Hepatocyte (in vitro differentiated cells): ENCODE data around the gene GNPTG. TPM values are rescaled to one million over a fixed set of nuclear protein-coding genes. Genes with fewer than 3 reads are reported as not detected.

Experiments used
- DNase-seq: peaks from one replicate; pipeline ENCODE4 v3.0.0-alpha.2; 2016; ENCODE audit warnings: low spot score
- H2AFZ ChIP-seq: fragments of 200-600 bp; sonication (generic); 2 replicates; pipeline ENCODE4 v1.6.0; 2016; ENCODE audit warnings: antibody characterized with exemption, mild to moderate bottlenecking
- H3K27ac ChIP-seq: fragments of 200-600 bp; sonication (generic); 2 replicates; pipeline ENCODE4 v1.5.1; 2016; ENCODE audit warnings: mild to moderate bottlenecking
- H3K27me3 ChIP-seq: fragments of 200-600 bp; sonication (generic); 2 replicates; pipeline ENCODE4 v1.6.1; 2016
- H3K36me3 ChIP-seq: fragments of 200-600 bp; sonication (generic); replicated peaks from 2 replicates; pipeline ENCODE4 v1.5.1; 2016; ENCODE audit warnings: low read depth; ENCODE audit not compliant: insufficient read depth
- H3K4me1 ChIP-seq: fragments of 200-600 bp; sonication (generic); 2 replicates; pipeline ENCODE4 v1.5.1; 2016; ENCODE audit warnings: mild to moderate bottlenecking, moderate library complexity; ENCODE audit not compliant: insufficient read depth
- H3K4me2 ChIP-seq: fragments of 200-600 bp; sonication (generic); 2 replicates; pipeline ENCODE4 v1.6.0; 2016
- H3K4me3 ChIP-seq: fragments of 200-600 bp; sonication (generic); 2 replicates; pipeline ENCODE4 v1.5.1; 2016; ENCODE audit warnings: mild to moderate bottlenecking
- H3K79me2 ChIP-seq: fragments of 200-600 bp; sonication (generic); 2 replicates; pipeline ENCODE4 v1.6.0; 2017; ENCODE audit warnings: mild to moderate bottlenecking
- H3K9me2 ChIP-seq: fragments of 200-600 bp; sonication (generic); replicated peaks from 2 replicates; pipeline ENCODE4 v1.6.0; 2017; ENCODE audit warnings: mild to moderate bottlenecking; ENCODE audit not compliant: insufficient read depth
- H3K9me3 ChIP-seq: fragments of 200-600 bp; sonication (generic); 2 replicates; pipeline ENCODE4 v1.5.1; 2016; ENCODE audit warnings: low read depth, mild to moderate bottlenecking
- H4K20me1 ChIP-seq: fragments of 200-600 bp; sonication (generic); 2 replicates; pipeline ENCODE4 v1.6.0; 2016; ENCODE audit warnings: mild to moderate bottlenecking; ENCODE audit not compliant: insufficient read depth, poor library complexity, severe bottlenecking
- EZH2 ChIP-seq: fragments of 200-600 bp; sonication (generic); IDR thresholded peaks from 2 replicates; pipeline ENCODE4 v1.6.1; 2016; ENCODE audit warnings: antibody characterized with exemption, mild to moderate bottlenecking, borderline replicate concordance
- EZH2phosphoT487 ChIP-seq: fragments of 200-600 bp; sonication (generic); IDR thresholded peaks from one replicate; pipeline ENCODE4 v1.6.1; 2018; ENCODE audit warnings: antibody characterized with exemption, mild to moderate bottlenecking, low read depth, moderate library complexity; ENCODE audit not compliant: unreplicated experiment, severe bottlenecking
- WGBS: methylation state at CpG from one replicate; pipeline ENCODE4 v1.1.6; 2016; ENCODE audit warnings: low lambda C conversion rate; ENCODE audit errors: missing lambda C conversion rate; 5-methylcytosine and 5-hydroxymethylcytosine counted together
- polyA plus RNA-seq: library from polyadenylated mRNA; unstranded; fragments of >200 nt; fragmentation: Nextera tagmentation; extraction: Ambion mirVana; gene quantifications from 2 replicates; pipeline ENCODE4 v1.2.1, GENCODE V29; 2016
- total RNA-seq: library from RNA; depleted of rRNA; stranded (reverse); fragments of >200 nt; gene quantifications from 2 replicates; pipeline ENCODE4 v1.2.3, GENCODE V29; 2014
- TF ChIP-seq, protein P1 (sequence below): fragments of 200-600 bp; sonication (generic); IDR thresholded peaks from 2 replicates; pipeline ENCODE4 v1.5.1; 2016; ENCODE audit warnings: antibody characterized with exemption, mild to moderate bottlenecking; ENCODE audit not compliant: poor library complexity

Gene GNPTG
- total and polyA plus RNA-seq, 2 experiments from 2014 or later: 76.6 to 133 TPM

GRCh38 chr16:1320658-1321240 is 31.0 kb upstream of the GNPTG start:
- peaks cover 36% of the 10 kb centered on the region for H4K20me1 ChIP-seq
- no peaks in the 10 kb centered on the region for H3K4me1 ChIP-seq
- no peak for TF ChIP-seq EZH2
- TF ChIP-seq EZH2phosphoT487: no peak
- TF ChIP-seq, protein P1, sequence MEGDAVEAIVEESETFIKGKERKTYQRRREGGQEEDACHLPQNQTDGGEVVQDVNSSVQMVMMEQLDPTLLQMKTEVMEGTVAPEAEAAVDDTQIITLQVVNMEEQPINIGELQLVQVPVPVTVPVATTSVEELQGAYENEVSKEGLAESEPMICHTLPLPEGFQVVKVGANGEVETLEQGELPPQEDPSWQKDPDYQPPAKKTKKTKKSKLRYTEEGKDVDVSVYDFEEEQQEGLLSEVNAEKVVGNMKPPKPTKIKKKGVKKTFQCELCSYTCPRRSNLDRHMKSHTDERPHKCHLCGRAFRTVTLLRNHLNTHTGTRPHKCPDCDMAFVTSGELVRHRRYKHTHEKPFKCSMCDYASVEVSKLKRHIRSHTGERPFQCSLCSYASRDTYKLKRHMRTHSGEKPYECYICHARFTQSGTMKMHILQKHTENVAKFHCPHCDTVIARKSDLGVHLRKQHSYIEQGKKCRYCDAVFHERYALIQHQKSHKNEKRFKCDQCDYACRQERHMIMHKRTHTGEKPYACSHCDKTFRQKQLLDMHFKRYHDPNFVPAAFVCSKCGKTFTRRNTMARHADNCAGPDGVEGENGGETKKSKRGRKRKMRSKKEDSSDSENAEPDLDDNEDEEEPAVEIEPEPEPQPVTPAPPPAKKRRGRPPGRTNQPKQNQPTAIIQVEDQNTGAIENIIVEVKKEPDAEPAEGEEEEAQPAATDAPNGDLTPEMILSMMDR: no peak
- H3K79me2 ChIP-seq: peaks cover 35% of the 10 kb centered on the region
- H3K4me3 ChIP-seq: no peak overlapping the region
- no peaks in the 10 kb centered on the region for H3K9me3 ChIP-seq
- no peak overlapping the region for H2AFZ ChIP-seq
- no peak overlapping the region for H3K27ac ChIP-seq
- no peaks in the 10 kb centered on the region for H3K9me2 ChIP-seq
- no peak overlapping the region for H3K4me2 ChIP-seq
- WGBS: 92% methylated on average over 21 of the region's 22 CpGs
- DNase-seq: no peak
- no peaks in the 10 kb centered on the region for H3K36me3 ChIP-seq
- no peaks in the 10 kb centered on the region for H3K27me3 ChIP-seq

DNA sequence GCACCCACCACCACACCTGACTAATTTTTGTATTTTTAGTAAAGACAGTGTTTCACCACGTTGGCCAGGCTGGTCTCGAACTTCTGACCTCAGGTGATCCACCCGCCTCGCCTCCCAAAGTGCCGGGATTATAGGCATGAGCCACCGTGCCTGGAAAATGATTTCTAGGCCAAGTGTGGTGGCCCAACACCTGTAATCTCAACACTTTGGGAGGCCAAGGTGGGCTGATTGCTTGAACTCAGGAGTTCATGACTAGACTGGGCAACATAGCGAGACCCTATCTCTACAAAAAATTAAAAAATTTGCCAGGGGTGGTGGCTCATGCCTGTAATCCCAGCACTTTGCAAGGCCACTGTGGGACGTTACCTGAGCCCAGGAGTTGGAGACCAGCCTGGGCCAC is 29.3 kb upstream of the GNPTG start:
- H3K9me2 ChIP-seq: no peaks in the 10 kb centered on the region
- TF ChIP-seq EZH2 (no peak), EZH2phosphoT487 (no peak)
- TF ChIP-seq, protein P1: no peak
- H2AFZ ChIP-seq: no peak overlapping the region
- WGBS: 100% methylated on average over 8 of the region's 8 CpGs
- H3K27ac ChIP-seq: no peak overlapping the region
- H3K4me1 ChIP-seq: no peaks in the 10 kb centered on the region
- DNase-seq: no peak
- no peaks in the 10 kb centered on the region for H3K36me3 ChIP-seq
- H3K79me2 ChIP-seq: peaks cover 20% of the 10 kb centered on the region
- H3K9me3 ChIP-seq: no peaks in the 10 kb centered on the region
- no peak overlapping the region for H3K4me2 ChIP-seq
- H3K27me3 ChIP-seq: no peaks in the 10 kb centered on the region
- peaks cover 23% of the 10 kb centered on the region for H4K20me1 ChIP-seq
- no peak overlapping the region for H3K4me3 ChIP-seq

GRCh38 chr16:1323296-1324239 is 28.2 kb upstream of the GNPTG start:
- H3K27me3 ChIP-seq: no peaks in the 10 kb centered on the region
- no peak overlapping the region for H3K4me2 ChIP-seq
- H3K36me3 ChIP-seq: no peaks in the 10 kb centered on the region
- H3K9me3 ChIP-seq: no peaks in the 10 kb centered on the region
- H4K20me1 ChIP-seq: peaks cover 16% of the 10 kb centered on the region
- WGBS: 96% methylated on average over 29 of the region's 35 CpGs
- no peak for TF ChIP-seq EZH2phosphoT487
- TF ChIP-seq, protein P1: no peak
- no peak for TF ChIP-seq EZH2
- H2AFZ ChIP-seq: no peak overlapping the region
- no peaks in the 10 kb centered on the region for H3K4me1 ChIP-seq
- peaks cover 14% of the 10 kb centered on the region for H3K79me2 ChIP-seq
- DNase-seq: no peak
- H3K4me3 ChIP-seq: no peak overlapping the region
- no peaks in the 10 kb centered on the region for H3K9me2 ChIP-seq
- no peak overlapping the region for H3K27ac ChIP-seq
